ENCODE results near the gene TESK1. TPM values are rescaled to one million over a fixed set of nuclear protein-coding genes. Genes with fewer than 3 reads are reported as not detected.
"Not testable (repeated sequence)": the region's sequence is repeated elsewhere in the genome, so short reads cannot be mapped to it uniquely, and the experiment has no call there.

The TESK1 gene
- total and polyA plus RNA-seq, 2 experiments from 2014 or later = 14.1 to 21.6 TPM

DNA sequence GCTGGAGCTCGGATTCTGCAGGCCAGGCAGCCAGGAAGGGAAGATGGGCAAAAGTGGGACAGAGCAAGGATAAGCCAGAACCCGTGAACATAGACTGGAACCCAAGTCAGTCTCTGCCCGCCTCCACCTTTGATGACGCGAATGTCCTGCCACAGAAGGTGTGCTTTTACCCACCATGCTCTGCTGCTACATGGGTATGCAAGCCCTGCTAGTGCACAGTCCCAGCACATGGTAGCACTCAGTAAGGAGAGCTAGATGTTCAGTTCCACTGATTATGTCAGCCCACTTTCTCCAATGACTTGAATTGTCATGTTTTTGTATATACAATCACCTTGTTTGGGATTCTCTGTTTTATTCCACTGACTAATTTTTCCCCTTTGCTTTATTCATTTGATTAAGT is 24.5 kb downstream of the TESK1 start:
- Histone ChIP-seq H3F3A (ENCODE audit: insufficient read depth) (no peaks in the 10 kb centered on the region), H4K20me1 (ENCODE audit: insufficient read depth) (no peaks in the 10 kb centered on the region), H2AFZ (no peak overlapping the region), H3K27me3 (replicated peaks; ENCODE audit: insufficient read depth) (no peaks in the 10 kb centered on the region), H3K4me2 (ENCODE audit: unreplicated experiment) (no peak overlapping the region), H3K4me1 (ENCODE audit: insufficient read depth) (no peaks in the 10 kb centered on the region), H3K9me3 (ENCODE audit: low read depth) (no peaks in the 10 kb centered on the region), H3K4me3 (no peak overlapping the region), H3K36me3 (ENCODE audit: low read depth) (no peaks in the 10 kb centered on the region), H3K79me2 (ENCODE audit: insufficient read depth) (no peaks in the 10 kb centered on the region), H3K9me2 (ENCODE audit: insufficient read depth) (no peaks in the 10 kb centered on the region), H3K9ac (no peak overlapping the region), H3K27ac (no peak overlapping the region)
- TF ChIP-seq EZH2phosphoT487 (IDR thresholded peaks at IDR 0.05; ENCODE audit: insufficient read depth, low read depth) = no peak
- TF ChIP-seq EZH2 (IDR thresholded peaks at IDR 0.05; ENCODE audit: insufficient read depth, poor library complexity, severe bottlenecking) = no peak
- 71 to 82% methylated on average over 5 of the region's 5 CpGs for WGBS, 2 experiments (ENCODE audit: low coverage in 1 of 2, low lambda C conversion rate in 2 of 2, missing lambda C conversion rate in 2 of 2)
- in situ Hi-C loops (cut with MboI) = no loop called here
- no peak for DNase-seq

- TF ChIP-seq EZH2 (IDR thresholded peaks at IDR 0.05; ENCODE audit: insufficient read depth, poor library complexity, severe bottlenecking) (no peak), EZH2phosphoT487 (IDR thresholded peaks at IDR 0.05; ENCODE audit: insufficient read depth, low read depth) (no peak)
- Histone ChIP-seq H3K4me2 (ENCODE audit: unreplicated experiment) (no peak overlapping the region), H3F3A (ENCODE audit: insufficient read depth) (no peaks in the 10 kb centered on the region), H3K9me3 (ENCODE audit: low read depth) (no peaks in the 10 kb centered on the region), H3K9me2 (ENCODE audit: insufficient read depth) (no peaks in the 10 kb centered on the region), H3K4me3 (no peak overlapping the region), H3K4me1 (ENCODE audit: insufficient read depth) (peaks cover 11% of the 10 kb centered on the region), H4K20me1 (ENCODE audit: insufficient read depth) (no peaks in the 10 kb centered on the region), H2AFZ (no peak overlapping the region), H3K27ac (no peak overlapping the region), H3K9ac (no peak overlapping the region), H3K79me2 (ENCODE audit: insufficient read depth) (no peaks in the 10 kb centered on the region), H3K27me3 (replicated peaks; ENCODE audit: insufficient read depth) (no peaks in the 10 kb centered on the region), H3K36me3 (ENCODE audit: low read depth) (no peaks in the 10 kb centered on the region)
- DNase-seq = no peak
- in situ Hi-C loops (cut with MboI) = no loop called here
Observed at GRCh38 chr9:35635730-35636129, 30.7 kb downstream of the TESK1 start.

DNA sequence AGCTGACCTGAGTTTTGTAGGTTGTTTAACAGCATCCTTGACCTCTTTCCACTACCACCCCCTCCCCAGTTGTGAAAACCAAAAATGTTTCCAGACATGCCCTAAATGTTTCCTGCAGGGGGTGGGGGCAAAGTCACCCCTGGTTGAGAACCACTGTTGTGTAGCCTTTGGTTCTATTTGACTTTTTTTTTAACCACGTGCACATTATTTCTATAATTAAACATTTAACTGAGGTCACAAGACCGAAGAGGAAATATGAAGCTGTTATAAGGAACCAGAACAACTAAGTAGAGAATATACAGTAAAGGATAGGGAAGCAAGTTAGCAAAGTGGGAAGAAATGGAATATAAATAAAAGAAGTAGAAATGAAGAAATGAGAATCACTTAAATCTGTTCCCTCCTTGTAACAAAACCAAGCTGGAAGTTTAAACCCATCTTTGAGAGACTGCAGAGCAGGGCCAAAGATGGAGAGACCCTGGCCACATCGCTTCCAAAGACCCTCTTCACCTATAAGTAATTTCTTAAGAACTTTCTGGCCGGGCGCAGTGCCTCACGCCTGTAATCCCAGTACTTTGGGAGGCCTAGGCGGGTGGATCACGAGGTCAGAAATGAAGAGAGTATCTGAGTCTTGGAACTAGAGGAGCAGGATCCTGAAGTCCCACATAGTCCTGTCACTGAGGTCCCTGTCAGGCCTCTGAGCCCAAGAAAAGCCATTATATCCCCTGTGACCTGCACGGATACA is 31.2 kb downstream of the TESK1 start:
- TF ChIP-seq EZH2 (IDR thresholded peaks at IDR 0.05; ENCODE audit: insufficient read depth, poor library complexity, severe bottlenecking) = no peak
- TF ChIP-seq EZH2phosphoT487 (IDR thresholded peaks at IDR 0.05; ENCODE audit: insufficient read depth, low read depth) = no peak
- Histone ChIP-seq H3K36me3 (ENCODE audit: low read depth) (no peaks in the 10 kb centered on the region), H3K4me2 (ENCODE audit: unreplicated experiment) (no peak overlapping the region), H3K27ac (no peak overlapping the region), H4K20me1 (ENCODE audit: insufficient read depth) (no peaks in the 10 kb centered on the region), H3K4me1 (ENCODE audit: insufficient read depth) (peaks cover 11% of the 10 kb centered on the region), H2AFZ (no peak overlapping the region), H3K79me2 (ENCODE audit: insufficient read depth) (no peaks in the 10 kb centered on the region), H3K27me3 (replicated peaks; ENCODE audit: insufficient read depth) (no peaks in the 10 kb centered on the region), H3K9me3 (ENCODE audit: low read depth) (no peaks in the 10 kb centered on the region), H3K9ac (no peak overlapping the region), H3K4me3 (no peak overlapping the region), H3F3A (ENCODE audit: insufficient read depth) (no peaks in the 10 kb centered on the region), H3K9me2 (ENCODE audit: insufficient read depth) (no peaks in the 10 kb centered on the region)
- DNase-seq = no peak
- WGBS, 2 experiments (ENCODE audit: low coverage in 1 of 2, low lambda C conversion rate in 2 of 2, missing lambda C conversion rate in 2 of 2) = 88 to 93% methylated on average over 9 of the region's 9 CpGs
- in situ Hi-C loops (cut with MboI) = no loop called here

DNA sequence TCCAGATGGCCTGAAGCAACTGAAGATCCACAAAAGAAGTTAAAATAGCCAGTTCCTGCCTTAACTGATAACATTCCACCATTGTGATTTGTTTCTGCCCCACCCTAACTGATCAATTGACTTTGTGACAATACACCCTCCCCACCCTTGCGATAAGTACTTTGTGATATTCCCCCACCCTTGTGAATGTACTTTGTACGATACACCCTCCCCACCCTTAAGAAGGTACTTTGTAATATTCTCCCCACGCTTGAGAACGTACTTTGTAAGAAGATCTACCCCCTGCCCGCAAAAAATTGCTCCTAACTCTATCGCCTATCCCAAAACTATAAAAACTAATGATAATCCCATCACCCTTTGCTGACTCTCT is 31.8 kb downstream of the TESK1 start:
- in situ Hi-C loops (cut with MboI); H3K27ac ChIP-seq; H3K4me3 ChIP-seq; H3K36me3 ChIP-seq (ENCODE audit: low read depth); H3K27me3 ChIP-seq (replicated peaks; ENCODE audit: insufficient read depth); H3K4me2 ChIP-seq (ENCODE audit: unreplicated experiment); DNase-seq; H2AFZ ChIP-seq; H3K9ac ChIP-seq; H3K9me2 ChIP-seq (ENCODE audit: insufficient read depth); H3K79me2 ChIP-seq (ENCODE audit: insufficient read depth); H4K20me1 ChIP-seq (ENCODE audit: insufficient read depth); H3F3A ChIP-seq (ENCODE audit: insufficient read depth); H3K9me3 ChIP-seq (ENCODE audit: low read depth): not testable (repeated sequence)
- peaks cover 11% of the 10 kb centered on the region for H3K4me1 ChIP-seq (ENCODE audit: insufficient read depth)
- WGBS, 2 experiments (ENCODE audit: low coverage in 1 of 2, low lambda C conversion rate in 2 of 2, missing lambda C conversion rate in 2 of 2) = 90 to 96% methylated on average over 6 of the region's 6 CpGs

- H4K20me1 ChIP-seq (ENCODE audit: insufficient read depth); H3K4me2 ChIP-seq (ENCODE audit: unreplicated experiment); H3K79me2 ChIP-seq (ENCODE audit: insufficient read depth); H3K27ac ChIP-seq; H3K27me3 ChIP-seq (replicated peaks; ENCODE audit: insufficient read depth); H3K9me3 ChIP-seq (ENCODE audit: low read depth); H3K36me3 ChIP-seq (ENCODE audit: low read depth); H3K9ac ChIP-seq; H2AFZ ChIP-seq; H3K4me3 ChIP-seq; H3F3A ChIP-seq (ENCODE audit: insufficient read depth); in situ Hi-C loops (cut with MboI); H3K9me2 ChIP-seq (ENCODE audit: insufficient read depth): not testable (repeated sequence)
- WGBS, 2 experiments (ENCODE audit: low coverage in 1 of 2, low lambda C conversion rate in 2 of 2, missing lambda C conversion rate in 2 of 2) = 57 to 62% methylated on average over 9 of the region's 9 CpGs
- peak; percentile 37 for DNase-seq
- H3K4me1 ChIP-seq (ENCODE audit: insufficient read depth) = peaks cover 11% of the 10 kb centered on the region
Observed at GRCh38 chr9:35637427-35637955, 32.4 kb downstream of the TESK1 start.

GRCh38 chr9:35638751-35639150 is 33.7 kb downstream of the TESK1 start:
- H3K27ac ChIP-seq; H3K4me3 ChIP-seq; H3K4me2 ChIP-seq (ENCODE audit: unreplicated experiment); H3K9me3 ChIP-seq (ENCODE audit: low read depth); H3K79me2 ChIP-seq (ENCODE audit: insufficient read depth); H3F3A ChIP-seq (ENCODE audit: insufficient read depth); H3K36me3 ChIP-seq (ENCODE audit: low read depth); in situ Hi-C loops (cut with MboI); H3K27me3 ChIP-seq (replicated peaks; ENCODE audit: insufficient read depth); H3K9ac ChIP-seq; H3K9me2 ChIP-seq (ENCODE audit: insufficient read depth); DNase-seq; H4K20me1 ChIP-seq (ENCODE audit: insufficient read depth); H2AFZ ChIP-seq: not testable (repeated sequence)
- 85 to 92% methylated on average over 7 to 8 of the region's 8 CpGs for WGBS, 2 experiments (ENCODE audit: low coverage in 1 of 2, low lambda C conversion rate in 2 of 2, missing lambda C conversion rate in 2 of 2)
- peaks cover 13% of the 10 kb centered on the region for H3K4me1 ChIP-seq (ENCODE audit: insufficient read depth)

DNA sequence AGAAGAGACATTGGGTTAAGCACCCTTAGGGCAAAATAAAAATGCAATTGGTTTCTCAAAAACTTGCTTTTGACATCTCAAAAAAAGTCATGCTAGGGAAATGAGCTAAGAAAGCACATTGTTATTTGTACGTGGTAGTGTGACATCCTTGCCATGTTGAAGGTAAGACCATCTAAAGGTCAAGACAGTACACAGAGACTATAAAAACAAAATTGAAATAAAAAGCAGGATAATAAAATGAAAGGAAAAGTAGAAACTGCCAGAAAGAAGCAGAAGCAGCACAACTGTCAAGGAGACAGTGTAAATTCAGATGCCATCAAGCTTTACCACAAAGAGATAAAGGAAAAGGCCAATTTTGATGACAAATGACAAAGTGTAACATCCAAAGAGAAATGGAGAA is 34.2 kb downstream of the TESK1 start:
- H3K36me3 ChIP-seq (ENCODE audit: low read depth); H3K4me3 ChIP-seq; H3K79me2 ChIP-seq (ENCODE audit: insufficient read depth); H3K27me3 ChIP-seq (replicated peaks; ENCODE audit: insufficient read depth); H3K9ac ChIP-seq; H3K9me2 ChIP-seq (ENCODE audit: insufficient read depth); H2AFZ ChIP-seq; H3K9me3 ChIP-seq (ENCODE audit: low read depth); H3K4me2 ChIP-seq (ENCODE audit: unreplicated experiment); DNase-seq; H3K27ac ChIP-seq; H3F3A ChIP-seq (ENCODE audit: insufficient read depth); in situ Hi-C loops (cut with MboI); H4K20me1 ChIP-seq (ENCODE audit: insufficient read depth): not testable (repeated sequence)
- WGBS, 2 experiments (ENCODE audit: low coverage in 1 of 2, low lambda C conversion rate in 2 of 2, missing lambda C conversion rate in 2 of 2) = 55 to 74% methylated on average over 1 of the region's 1 CpG
- peaks cover 18% of the 10 kb centered on the region for H3K4me1 ChIP-seq (ENCODE audit: insufficient read depth)

Data from GM23248 (cell line).